Glutamatergic neuron (in vitro differentiated cells): Measurements from ENCODE around the gene DOCK1. TPM values are rescaled to one million over a fixed set of nuclear protein-coding genes. Genes with fewer than 3 reads are reported as not detected.

ENCODE experiments used
- DNase-seq: peaks from one replicate; pipeline ENCODE4 v3.0.0; 2022
- H3K27ac Mint-ChIP-seq: one replicate; pipeline ENCODE4 v1.8.0; 2020; ENCODE audit warnings: mild to moderate bottlenecking, mixed read lengths, inconsistent platforms; ENCODE audit not compliant: unreplicated experiment
- H3K27me3 Mint-ChIP-seq: one replicate; pipeline ENCODE4 v1.8.0; 2020; ENCODE audit warnings: mild to moderate bottlenecking, moderate library complexity, mixed read lengths, inconsistent platforms; ENCODE audit not compliant: unreplicated experiment
- H3K36me3 Mint-ChIP-seq: one replicate; pipeline ENCODE4 v1.8.0; 2020; ENCODE audit warnings: mild to moderate bottlenecking, mixed read lengths, inconsistent platforms; ENCODE audit not compliant: unreplicated experiment
- H3K4me1 Mint-ChIP-seq: one replicate; pipeline ENCODE4 v1.8.0; 2020; ENCODE audit warnings: mild to moderate bottlenecking, low read depth, mixed read lengths, inconsistent platforms; ENCODE audit not compliant: unreplicated experiment
- H3K4me3 Mint-ChIP-seq: one replicate; pipeline ENCODE4 v1.8.0; 2020; ENCODE audit warnings: mild to moderate bottlenecking, mixed read lengths, inconsistent platforms; ENCODE audit not compliant: unreplicated experiment
- H3K9me3 Mint-ChIP-seq: one replicate; pipeline ENCODE4 v1.8.0; 2020; ENCODE audit warnings: mild to moderate bottlenecking, moderate library complexity, mixed read lengths, inconsistent platforms; ENCODE audit not compliant: unreplicated experiment
- CTCF ChIP-seq: fragments of 200-600 bp; sonication (generic); IDR thresholded peaks from one replicate; pipeline ENCODE4 v1.5.0; 2021; ENCODE audit not compliant: partially characterized antibody, unreplicated experiment
- total RNA-seq: library from RNA; stranded (reverse); fragmentation: NEBNext Ultra II Directional; extraction: Animal tissue kit (Norgen Biotek cat#: 25700); gene quantifications from one replicate; pipeline ENCODE4 v1.2.1, GENCODE V29; 2021; ENCODE audit not compliant: unreplicated experiment

Gene DOCK1
- total RNA-seq, 1 donor from 2014 or later = 19.7 TPM

DNA sequence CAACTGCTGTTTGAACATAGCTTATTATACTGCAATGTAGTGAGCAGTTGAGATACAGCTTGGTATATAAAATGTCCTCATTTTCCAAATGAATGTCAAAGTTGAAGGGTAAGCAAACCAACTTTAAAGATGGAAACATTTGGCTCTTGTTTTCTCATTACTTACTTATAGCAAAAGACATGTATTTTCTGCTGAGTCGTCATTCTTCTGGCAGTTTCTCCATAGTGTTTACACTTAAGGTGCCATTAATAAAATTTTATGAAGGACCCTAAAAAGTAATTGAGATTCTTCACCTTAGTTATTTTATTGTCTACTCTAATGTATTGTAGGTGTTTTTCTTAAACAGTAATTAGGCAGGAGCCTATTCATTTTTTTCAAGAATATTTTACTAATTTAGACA, 222.6 kb downstream of the DOCK1 start:
- Mint-ChIP-seq H3K4me3 (no peak overlapping the region), H3K36me3 (no peaks in the 10 kb centered on the region), H3K27ac (no peak overlapping the region), H3K27me3 (peaks cover 11% of the 10 kb centered on the region), H3K9me3 (peaks cover 4% of the 10 kb centered on the region), H3K4me1 (peaks cover 19% of the 10 kb centered on the region)
- DNase-seq = no peak
- TF ChIP-seq CTCF = no peak

GRCh38 chr10:127129104-127129503, 223.9 kb downstream of the DOCK1 start:
- DNase-seq = no peak
- Mint-ChIP-seq H3K9me3 (peaks cover 4% of the 10 kb centered on the region), H3K27ac (no peak overlapping the region), H3K4me3 (no peak overlapping the region), H3K36me3 (no peaks in the 10 kb centered on the region), H3K4me1 (peaks cover 18% of the 10 kb centered on the region), H3K27me3 (peaks cover 11% of the 10 kb centered on the region)
- TF ChIP-seq CTCF = no peak

GRCh38 chr10:127132451-127132850, 227.2 kb downstream of the DOCK1 start:
- Mint-ChIP-seq H3K4me3 (no peak overlapping the region), H3K36me3 (no peaks in the 10 kb centered on the region), H3K4me1 (peaks cover 16% of the 10 kb centered on the region), H3K27me3 (peaks cover 3% of the 10 kb centered on the region), H3K9me3 (no peaks in the 10 kb centered on the region), H3K27ac (peak overlapping the region; percentile 34)
- no peak for TF ChIP-seq CTCF
- no peak for DNase-seq

- no peak for DNase-seq
- no peaks in the 10 kb centered on the region for H3K36me3 Mint-ChIP-seq
- no peak overlapping the region for H3K27ac Mint-ChIP-seq
- peaks cover 3% of the 10 kb centered on the region for H3K27me3 Mint-ChIP-seq
- H3K4me3 Mint-ChIP-seq = no peak overlapping the region
- no peak for TF ChIP-seq CTCF
- no peaks in the 10 kb centered on the region for H3K9me3 Mint-ChIP-seq
- H3K4me1 Mint-ChIP-seq = peaks cover 16% of the 10 kb centered on the region
These were observed 228.0 kb downstream of the DOCK1 start for GRCh38 chr10:127133225-127133624.

GRCh38 chr10:127133672-127134500, 228.7 kb downstream of the DOCK1 start:
- TF ChIP-seq CTCF = no peak
- Mint-ChIP-seq H3K27me3 (peaks cover 3% of the 10 kb centered on the region), H3K4me3 (no peak overlapping the region)

More at GRCh38 chr10:127133672-127134500, 228.7 kb downstream of the DOCK1 start:
- H3K4me1 Mint-ChIP-seq = peaks cover 16% of the 10 kb centered on the region
- no peaks in the 10 kb centered on the region for H3K36me3 Mint-ChIP-seq
- DNase-seq = no peak
- H3K27ac Mint-ChIP-seq = no peak overlapping the region
- no peaks in the 10 kb centered on the region for H3K9me3 Mint-ChIP-seq
